Hepatocyte (in vitro differentiated cells): ENCODE results near the gene RBBP5.

ENCODE experiments used
- EZH2 ChIP-seq: fragments of 200-600 bp; sonication (generic); IDR thresholded peaks from 2 replicates; pipeline ENCODE4 v1.6.1; 2016; ENCODE audit warnings: antibody characterized with exemption, mild to moderate bottlenecking, borderline replicate concordance
- TF ChIP-seq, protein P1 (sequence below): fragments of 200-600 bp; sonication (generic); IDR thresholded peaks from 2 replicates; pipeline ENCODE4 v1.5.1; 2016; ENCODE audit warnings: antibody characterized with exemption, mild to moderate bottlenecking; ENCODE audit not compliant: poor library complexity

DNA sequence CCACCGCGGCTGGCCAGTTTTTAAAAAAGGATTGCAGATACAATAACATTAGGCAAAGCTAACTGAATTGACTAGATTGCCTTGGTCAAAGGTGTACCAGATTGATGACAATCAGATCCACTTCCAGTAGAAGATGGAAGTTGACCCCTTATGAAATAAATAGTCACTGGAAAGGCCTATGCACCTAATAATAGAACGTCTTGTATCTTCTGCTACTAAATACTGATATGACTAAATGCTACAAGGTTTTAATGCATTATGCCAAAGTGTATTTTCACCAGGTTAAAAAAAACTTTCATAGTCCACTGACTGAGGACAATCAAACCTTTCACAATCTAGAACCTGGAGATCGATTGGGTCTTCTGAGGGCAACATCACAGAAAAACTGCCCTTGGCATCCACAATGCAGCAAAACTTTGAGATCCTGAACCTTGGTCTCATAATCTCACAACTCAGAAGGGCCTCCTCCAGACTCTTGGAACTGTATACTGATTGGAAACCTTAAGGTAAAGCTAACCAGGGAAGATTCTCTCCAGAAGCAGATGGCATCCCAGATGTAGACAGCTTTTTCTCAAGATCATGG is 7.8 kb upstream of the RBBP5 start:
- TF ChIP-seq, protein P1, sequence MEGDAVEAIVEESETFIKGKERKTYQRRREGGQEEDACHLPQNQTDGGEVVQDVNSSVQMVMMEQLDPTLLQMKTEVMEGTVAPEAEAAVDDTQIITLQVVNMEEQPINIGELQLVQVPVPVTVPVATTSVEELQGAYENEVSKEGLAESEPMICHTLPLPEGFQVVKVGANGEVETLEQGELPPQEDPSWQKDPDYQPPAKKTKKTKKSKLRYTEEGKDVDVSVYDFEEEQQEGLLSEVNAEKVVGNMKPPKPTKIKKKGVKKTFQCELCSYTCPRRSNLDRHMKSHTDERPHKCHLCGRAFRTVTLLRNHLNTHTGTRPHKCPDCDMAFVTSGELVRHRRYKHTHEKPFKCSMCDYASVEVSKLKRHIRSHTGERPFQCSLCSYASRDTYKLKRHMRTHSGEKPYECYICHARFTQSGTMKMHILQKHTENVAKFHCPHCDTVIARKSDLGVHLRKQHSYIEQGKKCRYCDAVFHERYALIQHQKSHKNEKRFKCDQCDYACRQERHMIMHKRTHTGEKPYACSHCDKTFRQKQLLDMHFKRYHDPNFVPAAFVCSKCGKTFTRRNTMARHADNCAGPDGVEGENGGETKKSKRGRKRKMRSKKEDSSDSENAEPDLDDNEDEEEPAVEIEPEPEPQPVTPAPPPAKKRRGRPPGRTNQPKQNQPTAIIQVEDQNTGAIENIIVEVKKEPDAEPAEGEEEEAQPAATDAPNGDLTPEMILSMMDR, result no peak
- TF ChIP-seq EZH2, result no peak
